H1 (cell line): ENCODE results near the gene FKBP5. TPM values are rescaled to one million over a fixed set of nuclear protein-coding genes. Genes with fewer than 3 reads are reported as not detected.

Experiments
- POU5F1 ChIP-seq: IDR thresholded peaks from 2 replicates; pipeline ENCODE4 v1.6.1; 2011; ENCODE audit warnings: low read depth, mild to moderate bottlenecking, low read length, moderate library complexity
- polyA plus RNA-seq, 7 experiments: library from polyadenylated mRNA; depleted of rRNA in 3 of 7; stranded (reverse) in 5 of 7; unstranded in 2 of 7; fragments of >200 nt in 5 of 7; fragments of 200-250 nt in 2 of 7; gene quantifications; 1 replicate in 5 of 7; 2 replicates in 1 of 7; 4 replicates in 1 of 7; pipeline versions ENCODE4 v1.2.1 to v1.2.3, GENCODE V29; 2011 to 2013; ENCODE audit warnings: missing spikeins in 2 of 7, mixed read lengths in 2 of 7
- total RNA-seq: library from RNA; stranded (reverse); fragmentation: NEBNext Ultra II Directional; extraction: Animal tissue kit (Norgen Biotek cat#: 25700); gene quantifications from 2 replicates; pipeline ENCODE4 v1.2.1, GENCODE V29; 2021

The FKBP5 gene
- total and polyA plus RNA-seq, 2 of the 8 experiments (the other 6 are each of a cell fraction or from before 2014, with no cell fraction given), result 14.3 to 40.4 TPM

DNA sequence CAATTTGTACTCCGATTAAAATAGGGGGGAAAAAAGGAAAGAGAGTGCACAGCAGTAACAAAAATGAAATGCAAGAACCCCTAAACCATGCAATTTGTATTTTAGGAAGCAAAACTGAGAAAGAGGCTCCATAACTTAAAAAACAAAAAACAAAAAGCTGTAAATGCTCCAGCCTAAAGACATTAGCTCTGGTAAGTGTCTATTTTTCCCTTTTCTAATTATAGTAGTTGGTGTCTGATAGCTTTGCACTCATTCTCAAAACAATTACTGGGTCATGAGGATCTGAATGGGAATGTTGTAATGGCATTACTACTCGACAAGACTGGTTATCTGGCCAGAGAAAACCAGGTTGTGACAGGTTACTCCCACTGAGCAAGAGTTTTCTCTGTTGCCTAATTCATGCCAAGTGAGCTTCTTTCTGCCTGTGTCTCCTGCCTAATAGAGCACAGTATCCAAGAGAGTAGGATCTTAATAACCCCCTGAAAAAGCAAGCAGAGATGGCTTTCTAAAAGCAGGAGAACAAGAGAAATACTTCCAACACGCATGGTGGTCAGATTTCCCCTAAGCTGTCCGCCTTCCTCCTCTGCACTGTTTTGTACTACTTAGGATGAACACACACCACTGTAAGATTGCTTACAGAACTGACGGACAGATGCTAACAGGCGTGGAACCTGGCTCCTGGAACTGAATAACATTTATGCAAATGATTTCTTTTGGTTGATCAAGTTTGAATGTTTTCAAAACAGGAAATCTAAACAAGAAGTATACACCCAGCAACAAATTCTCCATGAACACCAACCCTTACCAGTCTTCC lies 86.4 kb downstream of the FKBP5 start (continued):
- TF ChIP-seq POU5F1, result no peak
- TF ChIP-seq, all 59 proteins: peak for 0
